Measurements from ENCODE around the gene ULK3. TPM values are rescaled to one million over a fixed set of nuclear protein-coding genes. Genes with fewer than 3 reads are reported as not detected.

ULK3 gene
- polyA plus RNA-seq, 1 experiment, result 14.2 TPM

DNA sequence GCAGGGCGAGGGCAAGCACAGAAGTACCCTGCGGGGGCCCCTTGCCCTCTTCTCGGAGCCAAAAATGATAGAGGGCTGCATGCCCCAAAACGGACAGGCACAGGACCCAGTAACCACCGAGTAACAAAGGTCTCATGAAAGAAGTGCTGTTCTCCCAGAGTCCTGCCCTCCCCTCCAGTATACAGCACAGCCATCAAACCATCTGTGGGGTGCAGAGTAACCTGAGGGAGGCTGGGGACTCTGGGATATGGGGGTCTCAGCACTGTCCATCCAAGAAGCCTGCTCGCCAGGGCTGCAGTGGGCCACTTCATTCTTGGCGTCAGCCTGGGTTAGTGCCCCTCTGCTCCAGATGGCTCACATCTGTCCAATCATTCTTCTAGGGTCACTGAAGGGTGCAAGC lies 6.1 kb downstream of the ULK3 start:
- no peaks in the 10 kb centered on the region for H3K9me3 ChIP-seq (ENCODE audit: control insufficient read depth, insufficient read depth, low read length)
- no peak for DNase-seq (ENCODE audit: low read depth, low spot score)
- ChIA-PET POLR2A (no interaction called here), CTCF (no interaction called here)
- no peaks in the 10 kb centered on the region for H3K27me3 ChIP-seq (ENCODE audit: control insufficient read depth, insufficient read depth, low read length)
- TF ChIP-seq, protein P1, sequence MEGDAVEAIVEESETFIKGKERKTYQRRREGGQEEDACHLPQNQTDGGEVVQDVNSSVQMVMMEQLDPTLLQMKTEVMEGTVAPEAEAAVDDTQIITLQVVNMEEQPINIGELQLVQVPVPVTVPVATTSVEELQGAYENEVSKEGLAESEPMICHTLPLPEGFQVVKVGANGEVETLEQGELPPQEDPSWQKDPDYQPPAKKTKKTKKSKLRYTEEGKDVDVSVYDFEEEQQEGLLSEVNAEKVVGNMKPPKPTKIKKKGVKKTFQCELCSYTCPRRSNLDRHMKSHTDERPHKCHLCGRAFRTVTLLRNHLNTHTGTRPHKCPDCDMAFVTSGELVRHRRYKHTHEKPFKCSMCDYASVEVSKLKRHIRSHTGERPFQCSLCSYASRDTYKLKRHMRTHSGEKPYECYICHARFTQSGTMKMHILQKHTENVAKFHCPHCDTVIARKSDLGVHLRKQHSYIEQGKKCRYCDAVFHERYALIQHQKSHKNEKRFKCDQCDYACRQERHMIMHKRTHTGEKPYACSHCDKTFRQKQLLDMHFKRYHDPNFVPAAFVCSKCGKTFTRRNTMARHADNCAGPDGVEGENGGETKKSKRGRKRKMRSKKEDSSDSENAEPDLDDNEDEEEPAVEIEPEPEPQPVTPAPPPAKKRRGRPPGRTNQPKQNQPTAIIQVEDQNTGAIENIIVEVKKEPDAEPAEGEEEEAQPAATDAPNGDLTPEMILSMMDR (IDR thresholded peaks at IDR 0.05; ENCODE audit: low read depth, low read length), result no peak
- no peak overlapping the region for H3K4me3 ChIP-seq (ENCODE audit: low read depth, low read length)
- no peak overlapping the region for H3K27ac ChIP-seq (ENCODE audit: low read depth, low read length)

DNA sequence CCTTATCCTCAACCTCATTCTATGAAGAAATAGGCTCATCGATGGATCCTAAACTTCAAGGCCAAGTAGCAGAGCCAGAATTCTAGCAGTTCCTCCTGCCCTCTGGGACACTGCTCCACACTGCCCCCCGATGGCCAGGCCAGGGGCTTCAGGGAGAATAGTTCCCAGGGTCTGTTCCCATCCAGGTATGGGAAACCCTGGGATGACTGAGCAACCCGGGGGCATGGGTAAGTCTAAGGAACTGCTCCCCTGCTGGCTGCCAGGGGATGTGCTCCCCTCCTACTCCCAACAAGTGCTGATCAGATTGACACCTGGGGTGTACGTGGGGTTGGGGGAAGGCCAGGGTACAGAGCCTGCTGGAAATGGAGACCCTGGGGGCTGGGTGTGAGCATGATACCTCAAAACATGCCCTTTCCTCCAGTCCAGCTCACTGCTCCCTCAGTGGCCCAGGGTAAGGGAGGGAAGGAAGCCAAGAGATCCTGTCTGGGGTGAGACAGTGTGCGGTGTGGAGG lies 7.6 kb downstream of the ULK3 start:
- TF ChIP-seq, protein P1 (IDR thresholded peaks at IDR 0.05; ENCODE audit: low read depth, low read length), result peak; percentile 79
- no peaks in the 10 kb centered on the region for H3K9me3 ChIP-seq (ENCODE audit: control insufficient read depth, insufficient read depth, low read length)
- H3K4me3 ChIP-seq (ENCODE audit: low read depth, low read length), result no peak overlapping the region
- H3K27ac ChIP-seq (ENCODE audit: low read depth, low read length), result no peak overlapping the region
- ChIA-PET POLR2A (no interaction called here), CTCF (interaction anchor here (0.5 to 1.1 kb wide), 4 partner anchors 10 to 197 kb away, joined by 4 to 5 read pairs (median 4); no protein-coding TSS in a partner anchor)
- no peaks in the 10 kb centered on the region for H3K27me3 ChIP-seq (ENCODE audit: control insufficient read depth, insufficient read depth, low read length)
- no peak for DNase-seq (ENCODE audit: low read depth, low spot score)

DNA sequence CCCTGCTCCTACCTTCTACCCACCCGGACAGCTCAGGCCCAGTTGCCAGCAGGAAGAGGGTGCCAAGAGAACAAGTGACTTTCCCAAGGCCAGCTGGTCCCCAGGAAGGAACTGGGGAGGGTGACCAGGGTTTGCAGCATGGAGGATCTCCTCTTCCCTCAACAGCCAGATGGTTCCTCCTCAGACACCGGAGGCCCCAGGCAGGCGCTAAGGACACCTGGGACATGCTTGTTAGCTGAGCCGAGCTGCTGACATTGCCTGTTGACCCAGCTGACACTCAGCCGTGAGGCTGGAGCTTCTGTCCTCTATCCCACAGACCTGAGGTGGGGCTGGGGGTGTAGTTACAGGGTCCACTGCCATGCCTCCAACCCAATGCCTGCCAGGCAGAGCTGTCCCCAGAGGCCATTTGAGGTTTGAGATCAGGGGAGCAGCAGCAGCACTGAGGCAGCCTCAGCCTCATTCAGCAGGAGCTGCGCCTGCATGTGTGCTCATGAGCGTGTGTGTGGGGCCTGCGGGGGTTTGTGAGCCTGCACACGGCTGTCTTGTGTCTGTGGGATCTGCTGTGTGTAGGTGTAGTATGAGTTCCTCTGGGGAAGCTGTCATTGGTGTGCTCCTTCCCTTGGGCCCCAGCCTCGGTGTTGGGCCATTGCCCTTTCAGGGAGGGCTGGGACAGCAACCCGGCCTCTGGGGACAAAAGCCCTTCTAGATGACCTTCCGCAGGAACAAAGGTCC lies 9.4 kb downstream of the ULK3 start:
- Histone ChIP-seq H3K27ac (ENCODE audit: low read depth, low read length) (no peak overlapping the region), H3K27me3 (ENCODE audit: control insufficient read depth, insufficient read depth, low read length) (peaks cover 4% of the 10 kb centered on the region), H3K4me3 (ENCODE audit: low read depth, low read length) (no peak overlapping the region), H3K9me3 (ENCODE audit: control insufficient read depth, insufficient read depth, low read length) (no peaks in the 10 kb centered on the region)
- POLR2A ChIA-PET, result no interaction called here
- no peak for DNase-seq (ENCODE audit: low read depth, low spot score)
- CTCF ChIA-PET, result interaction anchor here (1.3 kb wide), 1 partner anchor 63 kb away, joined by 5 read pairs; no protein-coding TSS in a partner anchor
- TF ChIP-seq, protein P1 (IDR thresholded peaks at IDR 0.05; ENCODE audit: low read depth, low read length), result no peak

GRCh38 chr15:74832826-74833225 lies 10.1 kb downstream of the ULK3 start:
- H3K4me3 ChIP-seq (ENCODE audit: low read depth, low read length), result no peak overlapping the region
- DNase-seq (ENCODE audit: low read depth, low spot score), result no peak
- ChIA-PET POLR2A (no interaction called here), CTCF (interaction anchor here (1.3 to 1.4 kb wide), 2 partner anchors 52 to 62 kb away, joined by 5 read pairs; no protein-coding TSS in a partner anchor)
- no peaks in the 10 kb centered on the region; the same call in 1 of the 2 replicates for H3K9me3 ChIP-seq (ENCODE audit: control insufficient read depth, insufficient read depth, low read length)
- no peak overlapping the region for H3K27ac ChIP-seq (ENCODE audit: low read depth, low read length)
- peaks cover 12% of the 10 kb centered on the region for H3K27me3 ChIP-seq (ENCODE audit: control insufficient read depth, insufficient read depth, low read length)
- TF ChIP-seq, protein P1 (IDR thresholded peaks at IDR 0.05; ENCODE audit: low read depth, low read length), result no peak

- no peaks in the 10 kb centered on the region; the same call in 1 of the 2 replicates for H3K9me3 ChIP-seq (ENCODE audit: control insufficient read depth, insufficient read depth, low read length)
- peaks cover 20% of the 10 kb centered on the region for H3K27me3 ChIP-seq (ENCODE audit: control insufficient read depth, insufficient read depth, low read length)
- no peak overlapping the region for H3K4me3 ChIP-seq (ENCODE audit: low read depth, low read length)
- DNase-seq (ENCODE audit: low read depth, low spot score), result no peak
- ChIA-PET POLR2A (no interaction called here), CTCF (interaction anchor here (1.4 kb wide), 1 partner anchor 51 kb away, joined by 5 read pairs; no protein-coding TSS in a partner anchor)
- TF ChIP-seq, protein P1 (IDR thresholded peaks at IDR 0.05; ENCODE audit: low read depth, low read length), result no peak
- no peak overlapping the region for H3K27ac ChIP-seq (ENCODE audit: low read depth, low read length)
Measured at GRCh38 chr15:74831813-74832495, 11.0 kb downstream of the ULK3 start.

Data from AG04450 (cell line).